HepG2 (cell line): ENCODE results near the gene S100P. TPM values are rescaled to one million over a fixed set of nuclear protein-coding genes. Genes with fewer than 3 reads are reported as not detected.

Experiments used
- ATF7 ChIP-seq, 2 experiments: fragments of 450-650 bp in 1 of 2; sonication (generic) in 1 of 2; formaldehyde crosslinking in 1 of 2; IDR thresholded peaks; 2 replicates each; pipeline versions ENCODE4 v1.4.0 to v1.6.1; 2016 to 2020; ENCODE audit warnings: antibody characterized with exemption in 1 of 2, mild to moderate bottlenecking in 1 of 2, missing genetic modification reagents in 1 of 2
- CAMTA2 ChIP-seq: sonication (generic); formaldehyde crosslinking; IDR thresholded peaks from 2 replicates; pipeline ENCODE4 v1.4.0; 2020; ENCODE audit warnings: mild to moderate bottlenecking, missing genetic modification reagents, borderline replicate concordance
- CTCF ChIP-seq: sonication (generic); formaldehyde crosslinking; IDR thresholded peaks from 2 replicates; pipeline ENCODE4 v1.5.0; 2020; ENCODE audit warnings: mild to moderate bottlenecking, missing genetic modification reagents, moderate library complexity
- EP300 ChIP-seq, 3 experiments: sonication (generic) in 1 of 3; formaldehyde crosslinking in 1 of 3; IDR thresholded peaks; 2 replicates each; pipeline versions ENCODE4 v1.5.1 to v1.6.1; 2011 to 2020; ENCODE audit warnings: low read depth in 2 of 3, low read length in 2 of 3, borderline replicate concordance in 1 of 3, improper control_type of control experiment in 1 of 3, mild to moderate bottlenecking in 1 of 3, missing genetic modification reagents in 1 of 3, moderate library complexity in 1 of 3
- GTF2F1 ChIP-seq: fragments of 150-350 bp; IDR thresholded peaks from 2 replicates; pipeline ENCODE4 v1.6.1; 2014; ENCODE audit warnings: low read length
- NFYB ChIP-seq: sonication (generic); formaldehyde crosslinking; IDR thresholded peaks from 2 replicates; pipeline ENCODE4 v1.4.0; 2020; ENCODE audit warnings: missing genetic modification reagents
- NR2F1 ChIP-seq, 2 experiments: fragments of 450-650 bp in 1 of 2; formaldehyde crosslinking in 1 of 2; IDR thresholded peaks; 2 replicates each; pipeline versions ENCODE4 v1.5.0 to v1.6.1; 2016 to 2020; ENCODE audit warnings: mild to moderate bottlenecking in 1 of 2, missing compliant biosample characterization in 1 of 2, missing genetic modification reagents in 1 of 2, moderate library complexity in 1 of 2
- PAXIP1 ChIP-seq: sonication (generic); formaldehyde crosslinking; conservative IDR thresholded peaks from 2 replicates; pipeline ENCODE4 v1.4.0; 2020; ENCODE audit warnings: mild to moderate bottlenecking, missing genetic modification reagents, moderate library complexity
- PHB2 ChIP-seq: fragments of 450-650 bp; IDR thresholded peaks from 2 replicates; pipeline ENCODE4 v1.6.1; 2018; ENCODE audit not compliant: partially characterized antibody
- SETDB1 ChIP-seq: sonication (generic); formaldehyde crosslinking; IDR thresholded peaks from 2 replicates; pipeline ENCODE4 v1.5.1; 2020; ENCODE audit warnings: missing genetic modification reagents, mild to moderate bottlenecking, borderline replicate concordance
- SRY ChIP-seq: sonication (generic); formaldehyde crosslinking; IDR thresholded peaks from 2 replicates; pipeline ENCODE4 v1.8.0; 2022; ENCODE audit warnings: mild to moderate bottlenecking, missing genetic modification reagents
- ZFP36 ChIP-seq: fragments of 150-350 bp; IDR thresholded peaks from 2 replicates; pipeline ENCODE4 v1.6.1; 2018; ENCODE audit warnings: borderline replicate concordance, low read length, low read depth; ENCODE audit not compliant: partially characterized antibody
- ZNF33A ChIP-seq: sonication (generic); formaldehyde crosslinking; IDR thresholded peaks from 2 replicates; pipeline ENCODE4 v1.5.1; 2020; ENCODE audit warnings: missing genetic modification reagents, mild to moderate bottlenecking, moderate library complexity, borderline replicate concordance
- ZNF530 ChIP-seq: sonication (generic); formaldehyde crosslinking; IDR thresholded peaks from 2 replicates; pipeline ENCODE4 v1.5.0; 2020; ENCODE audit warnings: low read depth, mild to moderate bottlenecking, missing genetic modification reagents
- polyA plus RNA-seq, 8 experiments: library from polyadenylated mRNA; depleted of rRNA in 3 of 8; stranded (reverse) in 7 of 8; unstranded in 1 of 8; fragments of >200 nt; fragmentation: Illumina TruSeq in 4 of 8; extraction: Trizol in 4 of 8; gene quantifications; 2 replicates each; pipeline versions ENCODE4 v1.2.1 to v1.2.3, GENCODE V29; 2011 to 2016; ENCODE audit warnings: low read depth in 4 of 8, missing spikeins in 1 of 8, mixed read lengths in 1 of 8; ENCODE audit not compliant: insufficient read depth in 1 of 8
- total RNA-seq, 5 experiments: library from RNA; depleted of rRNA; stranded (reverse); fragments of >200 nt; fragmentation: Illumina TruSeq; extraction: Trizol; gene quantifications; 2 replicates each; pipeline ENCODE4 v1.2.3, GENCODE V29; 2016; ENCODE audit warnings: low read depth in 1 of 5
- TF ChIP-seq, protein P1 (sequence below): sonication (generic); formaldehyde crosslinking; IDR thresholded peaks from 2 replicates; pipeline ENCODE4 v1.4.0; 2020; ENCODE audit warnings: missing genetic modification reagents, borderline replicate concordance
- TF ChIP-seq, protein P2 (sequence below): sonication (generic); formaldehyde crosslinking; IDR thresholded peaks from 2 replicates; pipeline ENCODE4 v1.8.0; 2022; ENCODE audit warnings: mild to moderate bottlenecking, missing genetic modification reagents, moderate library complexity

The S100P gene
- total and polyA plus RNA-seq, 2 of the 13 experiments (the other 11 are each of a cell fraction or from before 2014, with no cell fraction given) = 278 to 1,649 TPM

GRCh38 chr4:6716018-6716911, 22.6 kb downstream of the S100P start, which contains the start of gene BLOC1S4 (continued):
- TF ChIP-seq, protein P1, sequence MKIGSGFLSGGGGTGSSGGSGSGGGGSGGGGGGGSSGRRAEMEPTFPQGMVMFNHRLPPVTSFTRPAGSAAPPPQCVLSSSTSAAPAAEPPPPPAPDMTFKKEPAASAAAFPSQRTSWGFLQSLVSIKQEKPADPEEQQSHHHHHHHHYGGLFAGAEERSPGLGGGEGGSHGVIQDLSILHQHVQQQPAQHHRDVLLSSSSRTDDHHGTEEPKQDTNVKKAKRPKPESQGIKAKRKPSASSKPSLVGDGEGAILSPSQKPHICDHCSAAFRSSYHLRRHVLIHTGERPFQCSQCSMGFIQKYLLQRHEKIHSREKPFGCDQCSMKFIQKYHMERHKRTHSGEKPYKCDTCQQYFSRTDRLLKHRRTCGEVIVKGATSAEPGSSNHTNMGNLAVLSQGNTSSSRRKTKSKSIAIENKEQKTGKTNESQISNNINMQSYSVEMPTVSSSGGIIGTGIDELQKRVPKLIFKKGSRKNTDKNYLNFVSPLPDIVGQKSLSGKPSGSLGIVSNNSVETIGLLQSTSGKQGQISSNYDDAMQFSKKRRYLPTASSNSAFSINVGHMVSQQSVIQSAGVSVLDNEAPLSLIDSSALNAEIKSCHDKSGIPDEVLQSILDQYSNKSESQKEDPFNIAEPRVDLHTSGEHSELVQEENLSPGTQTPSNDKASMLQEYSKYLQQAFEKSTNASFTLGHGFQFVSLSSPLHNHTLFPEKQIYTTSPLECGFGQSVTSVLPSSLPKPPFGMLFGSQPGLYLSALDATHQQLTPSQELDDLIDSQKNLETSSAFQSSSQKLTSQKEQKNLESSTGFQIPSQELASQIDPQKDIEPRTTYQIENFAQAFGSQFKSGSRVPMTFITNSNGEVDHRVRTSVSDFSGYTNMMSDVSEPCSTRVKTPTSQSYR (CRISPR knock-in tag) = 0 out of 2 replicates have a peak, but pooled peaks have one; percentile 5
- TF ChIP-seq PHB2 (no peak), ZNF33A (CRISPR knock-in tag) (no peak), ZNF530 (no peak), ZFP36 (no peak), SETDB1 (CRISPR knock-in tag) (no peak), GTF2F1 (no peak), CTCF (CRISPR knock-in tag) (no peak; the same call in 1 of the 2 replicates), NR2F1 (CRISPR knock-in tag; IDR thresholded peaks at IDR 0.05) (no peak), SRY (CRISPR knock-in tag) (peak; percentile 97), CAMTA2 (CRISPR knock-in tag) (no peak), NFYB (CRISPR knock-in tag) (no peak; the same call in 1 of the 2 replicates), EP300 (IDR thresholded peaks at IDR 0.05; ENCODE audit: low read depth in 2 of 2, low read length in 2 of 2) (no peak), EP300 (CRISPR knock-in tag; IDR thresholded peaks at IDR 0.05; ENCODE audit: borderline replicate concordance) (peak; percentile 44; the same call in 1 of the 2 replicates), ATF7 (IDR thresholded peaks at IDR 0.05) (no peak), ATF7 (CRISPR knock-in tag; IDR thresholded peaks at IDR 0.05) (0 out of 2 replicates have a peak, but pooled peaks have one; percentile 62), PAXIP1 (CRISPR knock-in tag) (peak; percentile 42)
- TF ChIP-seq, protein P2, sequence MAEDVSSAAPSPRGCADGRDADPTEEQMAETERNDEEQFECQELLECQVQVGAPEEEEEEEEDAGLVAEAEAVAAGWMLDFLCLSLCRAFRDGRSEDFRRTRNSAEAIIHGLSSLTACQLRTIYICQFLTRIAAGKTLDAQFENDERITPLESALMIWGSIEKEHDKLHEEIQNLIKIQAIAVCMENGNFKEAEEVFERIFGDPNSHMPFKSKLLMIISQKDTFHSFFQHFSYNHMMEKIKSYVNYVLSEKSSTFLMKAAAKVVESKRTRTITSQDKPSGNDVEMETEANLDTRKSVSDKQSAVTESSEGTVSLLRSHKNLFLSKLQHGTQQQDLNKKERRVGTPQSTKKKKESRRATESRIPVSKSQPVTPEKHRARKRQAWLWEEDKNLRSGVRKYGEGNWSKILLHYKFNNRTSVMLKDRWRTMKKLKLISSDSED (CRISPR knock-in tag) = no peak
